ENCODE results near the gene GUK1. TPM values are rescaled to one million over a fixed set of nuclear protein-coding genes. Genes with fewer than 3 reads are reported as not detected.

Gene GUK1
- total RNA-seq, 2 experiments from 2014 or later: 154 to 197 TPM

- no peak overlapping the region for H3K4me3 ChIP-seq (ENCODE audit: low read depth, low read length, poor library complexity, severe bottlenecking)
- no TSS peak for BruUV-seq (replicated peaks)
- peaks cover 9% of the 10 kb centered on the region; the same call in 1 of the 2 replicates for H3K36me3 ChIP-seq (ENCODE audit: insufficient read depth, low read length)
- H3K4me2 ChIP-seq (ENCODE audit: low read length): no peak overlapping the region
- H3K79me2 ChIP-seq (ENCODE audit: insufficient read depth, low read depth, low read length): no peaks in the 10 kb centered on the region
- H3K4me1 ChIP-seq (ENCODE audit: insufficient read depth, low read length, poor library complexity, severe bottlenecking): no peaks in the 10 kb centered on the region
- H4K20me1 ChIP-seq (ENCODE audit: insufficient read depth, low read length): no peaks in the 10 kb centered on the region
- H3K9me3 ChIP-seq (ENCODE audit: low read length): no peaks in the 10 kb centered on the region
- intact Hi-C loops (cut with micrococcal nuclease; ENCODE audit: unreplicated experiment): no loop called here
- CTCF ChIA-PET (ENCODE audit: unreplicated experiment): no interaction called here
- TF ChIP-seq EZH2phosphoT487 (IDR thresholded peaks at IDR 0.05; ENCODE audit: borderline replicate concordance, low read depth, low read length): no peak
- TF ChIP-seq, protein P1, sequence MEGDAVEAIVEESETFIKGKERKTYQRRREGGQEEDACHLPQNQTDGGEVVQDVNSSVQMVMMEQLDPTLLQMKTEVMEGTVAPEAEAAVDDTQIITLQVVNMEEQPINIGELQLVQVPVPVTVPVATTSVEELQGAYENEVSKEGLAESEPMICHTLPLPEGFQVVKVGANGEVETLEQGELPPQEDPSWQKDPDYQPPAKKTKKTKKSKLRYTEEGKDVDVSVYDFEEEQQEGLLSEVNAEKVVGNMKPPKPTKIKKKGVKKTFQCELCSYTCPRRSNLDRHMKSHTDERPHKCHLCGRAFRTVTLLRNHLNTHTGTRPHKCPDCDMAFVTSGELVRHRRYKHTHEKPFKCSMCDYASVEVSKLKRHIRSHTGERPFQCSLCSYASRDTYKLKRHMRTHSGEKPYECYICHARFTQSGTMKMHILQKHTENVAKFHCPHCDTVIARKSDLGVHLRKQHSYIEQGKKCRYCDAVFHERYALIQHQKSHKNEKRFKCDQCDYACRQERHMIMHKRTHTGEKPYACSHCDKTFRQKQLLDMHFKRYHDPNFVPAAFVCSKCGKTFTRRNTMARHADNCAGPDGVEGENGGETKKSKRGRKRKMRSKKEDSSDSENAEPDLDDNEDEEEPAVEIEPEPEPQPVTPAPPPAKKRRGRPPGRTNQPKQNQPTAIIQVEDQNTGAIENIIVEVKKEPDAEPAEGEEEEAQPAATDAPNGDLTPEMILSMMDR (conservative IDR thresholded peaks at IDR 0.05; ENCODE audit: low read length): no peak
- no peak overlapping the region for H3K27ac ChIP-seq (ENCODE audit: low read depth, low read length, poor library complexity, severe bottlenecking)
- H2AFZ ChIP-seq (ENCODE audit: low read length): no peak overlapping the region
- POLR2A ChIA-PET: interaction anchor here (0.9 kb wide), 1 partner anchor 38 kb away, joined by 5 read pairs; no protein-coding TSS in a partner anchor
- no peak for DNase-seq (ENCODE audit: low spot score)
- no peaks in the 10 kb centered on the region for H3K9me2 ChIP-seq (ENCODE audit: insufficient read depth, low read length)
These were observed 35.4 kb downstream of the GUK1 start for GRCh38 chr1:228175316-228176023.

GRCh38 chr1:228176024-228176395 lies 35.9 kb downstream of the GUK1 start:
- no peak overlapping the region for H2AFZ ChIP-seq (ENCODE audit: low read length)
- no TSS peak for BruUV-seq (replicated peaks)
- no peaks in the 10 kb centered on the region for H3K9me3 ChIP-seq (ENCODE audit: low read length)
- intact Hi-C loops (cut with micrococcal nuclease; ENCODE audit: unreplicated experiment): no loop called here
- H4K20me1 ChIP-seq (ENCODE audit: insufficient read depth, low read length): no peaks in the 10 kb centered on the region
- no peak for DNase-seq (ENCODE audit: low spot score)
- H3K36me3 ChIP-seq (ENCODE audit: insufficient read depth, low read length): peaks cover 9% of the 10 kb centered on the region; the same call in 1 of the 2 replicates
- H3K27ac ChIP-seq (ENCODE audit: low read depth, low read length, poor library complexity, severe bottlenecking): no peak overlapping the region
- no peak overlapping the region for H3K4me3 ChIP-seq (ENCODE audit: low read depth, low read length, poor library complexity, severe bottlenecking)
- no peaks in the 10 kb centered on the region for H3K79me2 ChIP-seq (ENCODE audit: insufficient read depth, low read depth, low read length)
- no peaks in the 10 kb centered on the region for H3K9me2 ChIP-seq (ENCODE audit: insufficient read depth, low read length)
- TF ChIP-seq, protein P1 (conservative IDR thresholded peaks at IDR 0.05; ENCODE audit: low read length): no peak
- no peak overlapping the region for H3K4me2 ChIP-seq (ENCODE audit: low read length)
- H3K4me1 ChIP-seq (ENCODE audit: insufficient read depth, low read length, poor library complexity, severe bottlenecking): no peaks in the 10 kb centered on the region
- CTCF ChIA-PET (ENCODE audit: unreplicated experiment): no interaction called here
- POLR2A ChIA-PET: no interaction called here

GRCh38 chr1:228176461-228177182 lies 36.5 kb downstream of the GUK1 start:
- H3K4me2 ChIP-seq (ENCODE audit: low read length): no peak overlapping the region
- no peak for TF ChIP-seq EZH2phosphoT487 (IDR thresholded peaks at IDR 0.05; ENCODE audit: borderline replicate concordance, low read depth, low read length)
- TF ChIP-seq, protein P1 (conservative IDR thresholded peaks at IDR 0.05; ENCODE audit: low read length): no peak
- no peak overlapping the region for H3K27ac ChIP-seq (ENCODE audit: low read depth, low read length, poor library complexity, severe bottlenecking)
- H2AFZ ChIP-seq (ENCODE audit: low read length): no peak overlapping the region
- H3K4me3 ChIP-seq (ENCODE audit: low read depth, low read length, poor library complexity, severe bottlenecking): no peak overlapping the region
- POLR2A ChIA-PET: no interaction called here
- no peaks in the 10 kb centered on the region for H3K79me2 ChIP-seq (ENCODE audit: insufficient read depth, low read depth, low read length)
- H3K9me3 ChIP-seq (ENCODE audit: low read length): no peaks in the 10 kb centered on the region
- no peaks in the 10 kb centered on the region for H3K4me1 ChIP-seq (ENCODE audit: insufficient read depth, low read length, poor library complexity, severe bottlenecking)
- DNase-seq (ENCODE audit: low spot score): no peak
- no peaks in the 10 kb centered on the region for H3K9me2 ChIP-seq (ENCODE audit: insufficient read depth, low read length)
- no TSS peak for BruUV-seq (replicated peaks)
- H3K36me3 ChIP-seq (ENCODE audit: insufficient read depth, low read length): peaks cover 9% of the 10 kb centered on the region; the same call in 1 of the 2 replicates
- no peaks in the 10 kb centered on the region for H4K20me1 ChIP-seq (ENCODE audit: insufficient read depth, low read length)
- CTCF ChIA-PET (ENCODE audit: unreplicated experiment): interaction anchor here (0.6 kb wide), 2 partner anchors 10 to 11 kb away, joined by 3 to 5 read pairs; partner anchors contain the start of gene IBA57
- intact Hi-C loops (cut with micrococcal nuclease; ENCODE audit: unreplicated experiment): no loop called here
